ENCODE data around the gene RNF214.

The RNF214 gene

DNA sequence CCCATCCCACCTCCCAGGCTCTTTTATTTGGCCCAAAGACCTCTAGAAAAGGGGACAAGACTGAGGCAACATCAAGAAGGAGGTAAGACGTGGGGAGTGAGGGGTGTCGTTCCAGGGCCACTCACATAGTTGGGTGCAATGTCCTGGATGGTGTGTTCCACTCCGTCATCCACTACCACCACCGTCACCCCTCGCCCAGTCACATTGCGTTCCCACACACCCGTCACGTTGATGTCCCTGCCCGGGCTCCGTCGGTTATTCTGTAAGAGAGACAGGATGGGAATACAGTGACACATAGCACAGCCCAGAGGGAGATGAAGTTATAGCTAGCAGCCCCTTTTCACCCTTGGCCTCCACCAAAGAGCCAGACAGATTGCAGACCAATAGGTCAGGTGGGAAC is 4.4 kb upstream of the RNF214 start:
- Histone ChIP-seq H3K27ac (ENCODE audit: low read length) (no peak overlapping the region), H3K4me1 (ENCODE audit: insufficient read depth, low read length) (peaks cover 30% of the 10 kb centered on the region), H4K20me1 (ENCODE audit: insufficient read depth, low read length) (peaks cover 24% of the 10 kb centered on the region), H3K36me3 (ENCODE audit: insufficient read depth, low read length) (peaks cover 64% of the 10 kb centered on the region), H3K9me3 (ENCODE audit: insufficient read depth, low read length, severe bottlenecking) (no peaks in the 10 kb centered on the region), H3K79me2 (ENCODE audit: insufficient read depth, low read length) (peaks cover 40% of the 10 kb centered on the region), H3K9ac (ENCODE audit: low read depth, low read length) (no peak overlapping the region), H3K4me3 (ENCODE audit: low read depth in 1 of 2, low read length in 2 of 2) (no peak overlapping the region), H2AFZ (ENCODE audit: low read depth, low read length) (no peak overlapping the region), H3K4me2 (ENCODE audit: insufficient read depth, low read length) (no peak overlapping the region), H3K27me3 (ENCODE audit: insufficient read depth, low read length, poor library complexity) (no peaks in the 10 kb centered on the region)
- TF ChIP-seq, protein P1, sequence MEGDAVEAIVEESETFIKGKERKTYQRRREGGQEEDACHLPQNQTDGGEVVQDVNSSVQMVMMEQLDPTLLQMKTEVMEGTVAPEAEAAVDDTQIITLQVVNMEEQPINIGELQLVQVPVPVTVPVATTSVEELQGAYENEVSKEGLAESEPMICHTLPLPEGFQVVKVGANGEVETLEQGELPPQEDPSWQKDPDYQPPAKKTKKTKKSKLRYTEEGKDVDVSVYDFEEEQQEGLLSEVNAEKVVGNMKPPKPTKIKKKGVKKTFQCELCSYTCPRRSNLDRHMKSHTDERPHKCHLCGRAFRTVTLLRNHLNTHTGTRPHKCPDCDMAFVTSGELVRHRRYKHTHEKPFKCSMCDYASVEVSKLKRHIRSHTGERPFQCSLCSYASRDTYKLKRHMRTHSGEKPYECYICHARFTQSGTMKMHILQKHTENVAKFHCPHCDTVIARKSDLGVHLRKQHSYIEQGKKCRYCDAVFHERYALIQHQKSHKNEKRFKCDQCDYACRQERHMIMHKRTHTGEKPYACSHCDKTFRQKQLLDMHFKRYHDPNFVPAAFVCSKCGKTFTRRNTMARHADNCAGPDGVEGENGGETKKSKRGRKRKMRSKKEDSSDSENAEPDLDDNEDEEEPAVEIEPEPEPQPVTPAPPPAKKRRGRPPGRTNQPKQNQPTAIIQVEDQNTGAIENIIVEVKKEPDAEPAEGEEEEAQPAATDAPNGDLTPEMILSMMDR (IDR thresholded peaks at IDR 0.05; ENCODE audit: borderline replicate concordance, extremely low read depth, low read length, poor library complexity, severe bottlenecking), result no peak
- no peak for TF ChIP-seq EZH2 (IDR thresholded peaks at IDR 0.05; ENCODE audit: borderline replicate concordance, low read depth, low read length, severe bottlenecking)
- DNase-seq, result no peak
- ATAC-seq (ENCODE audit: insufficient read depth, low read depth), result no peak

DNA sequence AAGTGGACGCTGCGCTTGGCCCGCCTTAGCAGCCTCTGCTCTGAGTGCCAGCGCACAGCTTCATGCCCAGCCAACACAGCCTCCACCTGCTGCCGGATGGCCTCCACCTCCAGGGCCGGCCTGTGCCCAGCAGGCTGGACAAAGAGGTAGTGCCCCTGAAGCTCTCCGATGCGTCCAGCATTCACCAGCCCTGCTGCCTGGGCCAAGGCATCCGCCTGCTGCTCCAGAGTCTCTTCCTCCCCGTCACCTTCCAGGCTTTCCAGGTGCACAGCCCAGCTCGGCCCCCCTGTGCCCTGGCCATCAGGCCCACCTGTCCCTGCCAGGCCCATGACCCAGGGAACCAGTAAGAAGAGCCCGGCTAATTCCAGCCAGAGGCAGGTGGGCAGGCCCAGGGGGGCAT is 3.1 kb upstream of the RNF214 start:
- Histone ChIP-seq H4K20me1 (ENCODE audit: insufficient read depth, low read length) (peaks cover 19% of the 10 kb centered on the region), H3K9ac (ENCODE audit: low read depth, low read length) (peak overlapping the region; percentile 71), H2AFZ (ENCODE audit: low read depth, low read length) (no peak overlapping the region), H3K27me3 (ENCODE audit: insufficient read depth, low read length, poor library complexity) (no peaks in the 10 kb centered on the region), H3K4me1 (ENCODE audit: insufficient read depth, low read length) (peaks cover 43% of the 10 kb centered on the region), H3K27ac (ENCODE audit: low read length) (peak overlapping the region; percentile 84), H3K4me3 (ENCODE audit: low read depth in 1 of 2, low read length in 2 of 2) (peak overlapping the region in 1 of 2 experiments; percentile 91; a peak in 1 of 4 replicates), H3K79me2 (ENCODE audit: insufficient read depth, low read length) (peaks cover 53% of the 10 kb centered on the region), H3K9me3 (ENCODE audit: insufficient read depth, low read length, severe bottlenecking) (no peaks in the 10 kb centered on the region), H3K4me2 (ENCODE audit: insufficient read depth, low read length) (peak overlapping the region; percentile 83), H3K36me3 (ENCODE audit: insufficient read depth, low read length) (peaks cover 53% of the 10 kb centered on the region)
- TF ChIP-seq, protein P1 (IDR thresholded peaks at IDR 0.05; ENCODE audit: borderline replicate concordance, extremely low read depth, low read length, poor library complexity, severe bottlenecking), result no peak
- no peak for TF ChIP-seq EZH2 (IDR thresholded peaks at IDR 0.05; ENCODE audit: borderline replicate concordance, low read depth, low read length, severe bottlenecking)
- no peak for ATAC-seq (ENCODE audit: insufficient read depth, low read depth)
- no peak for DNase-seq

DNA sequence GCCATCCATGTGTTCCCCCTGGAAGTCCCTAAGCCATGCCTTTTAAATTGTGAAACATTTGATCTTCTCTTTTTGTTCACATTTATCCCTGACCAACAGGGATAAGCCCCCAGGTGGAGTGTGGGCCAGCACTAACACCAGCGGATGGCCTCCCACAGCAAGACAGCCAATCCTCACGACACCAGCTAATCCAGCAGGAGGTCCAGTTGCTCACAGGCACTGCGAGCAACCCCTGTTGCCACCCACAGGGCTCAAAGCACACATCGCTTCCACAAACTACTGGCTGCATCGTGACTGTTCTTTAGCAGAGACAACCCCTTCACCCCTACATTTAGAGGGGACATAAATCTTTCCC is 2.6 kb upstream of the RNF214 start:
- Histone ChIP-seq H3K36me3 (ENCODE audit: insufficient read depth, low read length) (peaks cover 48% of the 10 kb centered on the region), H3K4me1 (ENCODE audit: insufficient read depth, low read length) (peaks cover 44% of the 10 kb centered on the region), H3K4me3 (ENCODE audit: low read depth in 1 of 2, low read length in 2 of 2) (peak overlapping the region in 1 of 2 experiments; percentile 91; a peak in 2 of 4 replicates), H2AFZ (ENCODE audit: low read depth, low read length) (no peak overlapping the region), H4K20me1 (ENCODE audit: insufficient read depth, low read length) (peaks cover 19% of the 10 kb centered on the region), H3K9me3 (ENCODE audit: insufficient read depth, low read length, severe bottlenecking) (no peaks in the 10 kb centered on the region), H3K27ac (ENCODE audit: low read length) (peak overlapping the region; percentile 84), H3K79me2 (ENCODE audit: insufficient read depth, low read length) (peaks cover 53% of the 10 kb centered on the region), H3K4me2 (ENCODE audit: insufficient read depth, low read length) (peak overlapping the region; percentile 83), H3K9ac (ENCODE audit: low read depth, low read length) (peak overlapping the region; percentile 71), H3K27me3 (ENCODE audit: insufficient read depth, low read length, poor library complexity) (no peaks in the 10 kb centered on the region)
- DNase-seq (no peak), ATAC-seq (ENCODE audit: insufficient read depth, low read depth) (no peak)
- TF ChIP-seq EZH2 (IDR thresholded peaks at IDR 0.05; ENCODE audit: borderline replicate concordance, low read depth, low read length, severe bottlenecking), result no peak

DNA sequence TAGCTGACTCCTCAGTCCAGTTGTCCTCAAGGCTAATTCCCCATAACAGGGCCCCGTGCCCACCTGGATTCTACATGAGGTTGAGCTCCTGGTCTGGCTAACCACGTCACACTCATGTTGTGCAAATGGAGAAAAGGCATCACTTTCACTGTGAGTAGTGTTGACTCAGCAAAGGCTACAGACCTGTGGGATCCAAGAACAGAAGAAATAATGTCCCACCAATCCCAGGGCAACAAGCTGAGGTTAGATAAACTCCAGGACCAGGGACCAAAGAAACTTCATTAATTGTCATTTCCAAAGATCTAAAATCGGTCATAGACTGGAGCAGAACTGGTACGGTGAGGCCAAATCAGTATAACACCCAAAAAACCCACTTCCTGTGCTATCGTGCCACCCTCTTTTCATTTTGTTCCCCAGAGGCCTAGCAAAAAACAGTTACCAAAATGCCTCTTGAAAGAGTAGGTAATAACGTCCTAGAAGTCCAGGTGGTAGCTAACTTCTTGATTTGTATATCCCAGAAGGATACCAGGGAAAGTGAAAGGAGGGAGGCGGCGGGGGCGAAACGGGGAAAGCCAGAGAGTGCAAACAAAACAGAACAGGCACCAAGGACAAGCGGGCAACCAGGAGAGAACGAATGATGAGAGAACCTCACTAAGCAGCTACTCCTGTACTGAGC is 2.0 kb upstream of the RNF214 start:
- Histone ChIP-seq H2AFZ (ENCODE audit: low read depth, low read length) (no peak overlapping the region), H3K27ac (ENCODE audit: low read length) (peak overlapping the region; percentile 84), H3K79me2 (ENCODE audit: insufficient read depth, low read length) (peaks cover 53% of the 10 kb centered on the region), H3K9ac (ENCODE audit: low read depth, low read length) (peak overlapping the region; percentile 71), H3K4me3 (ENCODE audit: low read depth in 1 of 2, low read length in 2 of 2) (peak overlapping the region; percentile 81 to 91; a peak in 3 of 4 replicates), H3K4me2 (ENCODE audit: insufficient read depth, low read length) (peak overlapping the region; percentile 83), H3K4me1 (ENCODE audit: insufficient read depth, low read length) (peaks cover 44% of the 10 kb centered on the region), H4K20me1 (ENCODE audit: insufficient read depth, low read length) (peaks cover 19% of the 10 kb centered on the region), H3K36me3 (ENCODE audit: insufficient read depth, low read length) (peaks cover 45% of the 10 kb centered on the region), H3K9me3 (ENCODE audit: insufficient read depth, low read length, severe bottlenecking) (no peaks in the 10 kb centered on the region), H3K27me3 (ENCODE audit: insufficient read depth, low read length, poor library complexity) (no peaks in the 10 kb centered on the region)
- DNase-seq (peak; percentile 56), ATAC-seq (ENCODE audit: insufficient read depth, low read depth) (peak; percentile 52)
- TF ChIP-seq, protein P1 (IDR thresholded peaks at IDR 0.05; ENCODE audit: borderline replicate concordance, extremely low read depth, low read length, poor library complexity, severe bottlenecking), result no peak
- TF ChIP-seq EZH2 (IDR thresholded peaks at IDR 0.05; ENCODE audit: borderline replicate concordance, low read depth, low read length, severe bottlenecking), result no peak
